ENCODE measurements around the gene DIPK1B.
"Not testable (repeated sequence)": the region's sequence is repeated elsewhere in the genome, so short reads cannot be mapped to it uniquely, and the experiment has no call there.

Gene DIPK1B

DNA sequence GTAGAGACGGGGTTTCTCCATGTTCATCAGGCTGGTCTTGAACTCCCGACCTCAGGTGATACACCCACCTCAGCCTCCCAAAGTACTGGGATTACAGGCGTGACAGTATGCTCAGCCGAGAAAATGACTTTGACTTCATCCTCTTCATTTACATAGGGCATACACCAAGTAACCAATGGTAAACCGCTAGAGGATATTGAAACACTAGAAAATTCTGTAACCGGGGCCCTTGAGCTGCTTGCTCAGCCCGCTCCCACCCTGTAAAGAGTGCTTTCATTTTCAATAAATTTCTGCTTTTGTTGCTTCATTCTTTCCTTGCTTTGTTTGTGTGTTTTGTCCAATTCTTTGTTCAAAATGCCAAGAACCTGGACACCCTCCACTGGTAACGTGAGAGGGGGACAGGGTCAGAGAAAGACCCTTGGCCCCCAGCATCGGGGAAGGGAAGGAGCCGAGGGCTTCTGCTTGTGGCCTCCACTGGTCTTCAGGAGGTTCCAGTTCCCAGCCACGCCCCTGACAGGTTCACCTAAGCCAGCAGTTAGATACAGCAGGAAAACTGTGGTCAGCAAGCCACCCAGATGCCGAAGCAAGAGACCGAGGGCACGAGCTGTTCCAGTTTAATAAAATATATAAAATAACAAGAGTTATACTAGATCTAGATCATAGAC lies 53.5 kb downstream of the DIPK1B start:
- not testable (repeated sequence) for DNase-seq (ENCODE audit: low read depth in 4 of 4, low spot score in 1 of 4)

DNA sequence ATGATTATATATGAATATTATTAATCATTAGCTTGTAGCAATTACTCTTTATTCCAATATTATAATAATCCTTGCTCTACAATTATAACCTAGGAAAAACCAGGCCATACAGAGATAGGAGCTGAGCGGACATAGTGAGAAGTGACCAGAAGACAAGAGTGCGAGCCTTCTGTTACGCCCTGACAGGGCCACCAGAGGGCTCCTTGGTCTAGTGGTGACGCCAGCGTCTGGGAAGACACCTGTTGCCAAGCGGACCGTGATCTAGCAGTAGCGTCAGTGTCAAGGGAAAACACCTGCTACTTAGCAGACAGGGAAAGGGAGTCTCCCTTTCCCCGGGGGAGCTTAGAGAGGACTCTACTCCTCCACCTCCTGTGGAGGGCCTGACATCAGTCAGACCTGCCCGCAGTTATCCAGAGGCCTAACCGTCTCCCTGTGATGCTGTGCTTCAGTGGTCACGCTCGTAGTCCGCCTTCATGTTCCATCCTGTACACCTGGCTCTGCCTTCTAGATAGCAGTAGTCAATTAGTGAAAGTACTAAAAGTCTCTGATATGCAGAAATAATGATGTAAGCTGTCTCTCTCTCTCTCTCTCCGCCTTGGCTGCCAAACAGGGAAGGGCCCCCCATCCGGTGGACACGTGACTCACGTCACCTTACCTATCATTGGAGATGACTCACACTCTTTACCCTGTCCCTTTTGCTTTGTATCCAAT lies 54.2 kb downstream of the DIPK1B start:
- peak in 1 of 4 experiments; percentile 46 for DNase-seq (ENCODE audit: low read depth in 4 of 4, low spot score in 1 of 4)

DNA sequence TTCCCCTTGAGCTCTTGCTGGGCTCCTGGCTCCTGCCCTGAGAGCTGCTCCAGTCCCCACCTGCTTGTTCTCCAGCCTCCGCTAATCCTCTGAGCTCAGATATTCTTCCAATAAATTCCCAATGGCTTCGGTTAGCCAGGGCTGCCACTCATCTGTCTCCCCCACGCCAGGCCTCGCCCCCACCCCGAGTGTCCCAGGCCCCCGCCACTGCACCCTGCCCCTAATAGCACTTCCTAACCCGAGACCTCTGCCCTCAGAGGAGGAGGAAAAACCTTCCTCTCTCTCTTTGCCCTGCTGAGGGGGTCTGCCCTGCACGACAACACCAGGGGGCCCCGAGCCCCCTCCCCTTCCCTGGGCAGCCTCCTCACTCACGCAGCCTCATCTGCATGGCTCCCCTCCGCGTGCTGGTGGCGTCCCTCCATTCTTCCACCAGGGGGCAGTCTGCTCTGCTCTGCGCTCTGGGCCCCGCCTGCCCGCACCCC lies 57.4 kb downstream of the DIPK1B start:
- peak in 3 of 4 experiments; percentile 33 to 53 (median 50) for DNase-seq (ENCODE audit: low read depth in 4 of 4, low spot score in 1 of 4)

DNA sequence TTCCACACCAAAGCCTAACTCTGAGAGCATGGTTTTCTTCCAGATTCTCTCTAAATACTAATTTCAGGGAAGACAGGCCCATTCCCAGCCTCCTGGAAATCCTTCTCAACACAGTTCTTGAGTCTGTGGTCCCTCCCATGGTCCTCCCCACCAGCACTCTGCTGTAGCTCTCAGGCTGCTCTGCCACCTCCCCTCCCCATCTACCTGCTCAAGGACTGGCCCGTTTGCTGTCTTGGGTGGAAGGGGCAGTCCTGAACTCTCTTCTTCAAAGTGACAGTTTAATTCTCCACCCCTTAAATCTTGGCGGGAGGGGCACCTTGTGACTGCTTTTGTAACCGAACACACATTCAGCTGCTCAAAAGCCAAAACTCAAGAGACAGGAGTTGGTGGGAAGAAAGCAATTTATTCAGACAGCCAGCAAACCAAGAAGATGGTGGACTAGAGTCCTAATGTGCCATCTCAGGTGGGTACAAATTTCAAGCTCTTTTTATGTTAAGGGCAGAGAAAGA lies 59.6 kb downstream of the DIPK1B start:
- DNase-seq (ENCODE audit: low read depth in 4 of 4, low spot score in 1 of 4), result no peak

DNA sequence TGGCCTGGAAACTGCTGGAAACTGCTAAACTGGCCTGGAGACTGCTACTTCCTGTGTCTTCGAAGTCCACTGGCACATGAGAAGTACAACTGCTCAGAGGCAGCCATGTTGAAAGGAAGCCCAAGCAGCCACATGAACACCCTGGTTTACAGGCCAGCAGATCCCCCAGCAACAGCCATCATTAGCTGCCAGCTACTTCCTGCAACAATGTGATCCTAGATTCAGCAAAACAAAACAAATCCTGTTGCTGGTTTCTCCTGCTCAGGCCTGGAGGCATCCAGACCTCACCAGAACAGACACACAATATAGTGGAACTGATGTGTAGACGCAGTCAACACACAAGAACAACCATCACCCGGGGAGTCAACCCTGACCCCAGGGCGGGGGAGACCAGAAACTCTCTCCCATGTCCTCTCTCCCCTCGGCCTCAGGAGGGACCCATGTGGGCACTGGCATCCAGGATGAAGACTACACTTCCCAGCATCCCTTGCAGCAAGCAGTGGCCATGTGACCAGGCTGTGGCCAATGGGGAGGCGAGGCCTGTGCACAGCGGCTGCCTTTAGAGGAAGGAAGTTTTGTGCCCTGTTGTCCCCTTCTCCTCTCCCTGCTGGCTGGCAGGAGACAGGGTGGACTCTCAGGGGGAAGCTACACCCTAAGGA lies 61.1 kb downstream of the DIPK1B start:
- DNase-seq (ENCODE audit: low read depth in 4 of 4, low spot score in 1 of 4), result no peak
